ENCODE measurements around the gene FEZ2.

The FEZ2 gene

DNA sequence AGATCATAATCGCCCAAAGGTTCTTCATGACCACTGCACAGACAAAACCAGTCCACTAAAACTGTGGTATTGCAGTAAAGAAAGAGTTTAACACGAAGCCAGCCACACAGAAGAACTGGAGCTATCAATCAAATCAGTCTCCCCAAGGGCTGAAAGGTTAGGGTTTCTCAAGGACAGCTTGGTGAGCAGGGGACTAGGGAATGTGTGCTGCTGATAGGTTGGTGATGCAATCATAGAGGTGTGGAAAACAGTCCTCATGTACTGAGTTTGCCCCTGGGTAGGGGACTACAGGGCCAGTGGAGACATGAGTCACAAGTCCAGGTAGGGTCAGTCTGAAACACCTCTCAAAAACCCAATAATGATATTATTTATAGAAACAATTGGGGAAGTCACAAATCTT lies 27.3 kb upstream of the FEZ2 start:
- H3K9me3 Mint-ChIP-seq = peaks cover 31% of the 10 kb centered on the region
- peaks cover 7% of the 10 kb centered on the region for H3K4me1 Mint-ChIP-seq
- no peaks in the 10 kb centered on the region for H3K36me3 Mint-ChIP-seq (ENCODE audit: low read depth)
- DNase-seq = no peak
- peaks cover 2% of the 10 kb centered on the region for H3K27me3 Mint-ChIP-seq (ENCODE audit: low read depth, poor library complexity)
- H3K27ac Mint-ChIP-seq = no peak overlapping the region
- no peak for TF ChIP-seq CTCF (IDR thresholded peaks at IDR 0.05)
- H3K4me3 Mint-ChIP-seq = no peak overlapping the region

DNA sequence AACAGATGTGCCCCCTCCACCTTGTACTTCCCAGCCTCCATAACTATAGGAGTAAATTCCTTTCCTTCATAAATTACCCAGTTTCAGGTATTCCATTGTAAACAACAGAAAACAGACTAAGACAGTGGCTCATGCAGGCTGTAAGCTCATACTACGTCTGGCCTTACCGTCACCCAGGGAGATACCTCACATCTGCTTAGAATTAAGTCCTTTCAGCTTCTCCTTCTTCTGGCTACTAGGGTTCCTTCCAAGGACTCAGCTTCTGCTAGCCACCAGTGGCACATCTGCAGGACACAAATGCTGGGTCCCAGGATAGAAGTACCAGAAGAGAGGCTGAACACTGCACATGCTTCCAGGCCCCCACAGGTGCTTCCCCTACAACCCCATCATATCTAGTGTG lies 22.4 kb upstream of the FEZ2 start:
- Mint-ChIP-seq H3K4me3 (no peak overlapping the region), H3K9me3 (peaks cover 9% of the 10 kb centered on the region), H3K27me3 (ENCODE audit: low read depth, poor library complexity) (no peaks in the 10 kb centered on the region), H3K27ac (no peak overlapping the region), H3K36me3 (ENCODE audit: low read depth) (no peaks in the 10 kb centered on the region), H3K4me1 (peaks cover 15% of the 10 kb centered on the region)
- no peak for TF ChIP-seq CTCF (IDR thresholded peaks at IDR 0.05)
- no peak for DNase-seq

DNA sequence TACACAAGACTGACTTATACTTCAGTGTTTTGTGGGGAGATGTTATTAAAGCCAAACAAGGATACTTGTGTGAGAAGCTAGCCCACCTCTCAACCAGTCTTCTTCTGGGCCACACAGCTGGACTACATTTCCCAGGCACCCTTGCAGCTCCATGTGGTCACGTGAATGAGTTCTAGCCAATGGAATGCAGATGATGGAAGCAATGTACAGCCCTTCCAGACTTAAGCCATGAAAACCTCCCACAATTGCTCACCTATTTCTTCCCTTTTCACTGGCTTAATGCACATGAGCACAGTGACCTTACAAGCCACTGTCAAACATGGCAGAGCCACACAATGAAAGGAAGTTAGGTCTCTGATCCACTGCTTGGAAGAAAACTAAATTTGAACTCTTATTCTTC lies 20.4 kb upstream of the FEZ2 start:
- no peak for TF ChIP-seq CTCF (IDR thresholded peaks at IDR 0.05)
- Mint-ChIP-seq H3K36me3 (ENCODE audit: low read depth) (no peaks in the 10 kb centered on the region), H3K27me3 (ENCODE audit: low read depth, poor library complexity) (peaks cover 2% of the 10 kb centered on the region), H3K9me3 (no peaks in the 10 kb centered on the region), H3K27ac (no peak overlapping the region), H3K4me3 (no peak overlapping the region), H3K4me1 (peaks cover 24% of the 10 kb centered on the region)
- peak; percentile 64 for DNase-seq

- no peak for TF ChIP-seq CTCF (IDR thresholded peaks at IDR 0.05)
- no peak overlapping the region for H3K4me3 Mint-ChIP-seq
- DNase-seq = no peak
- peaks cover 2% of the 10 kb centered on the region for H3K27me3 Mint-ChIP-seq (ENCODE audit: low read depth, poor library complexity)
- H3K9me3 Mint-ChIP-seq = no peaks in the 10 kb centered on the region
- H3K27ac Mint-ChIP-seq = no peak overlapping the region
- peaks cover 17% of the 10 kb centered on the region for H3K4me1 Mint-ChIP-seq
- H3K36me3 Mint-ChIP-seq (ENCODE audit: low read depth) = no peaks in the 10 kb centered on the region
Observed at GRCh38 chr2:36616947-36617346, 19.0 kb upstream of the FEZ2 start.

GRCh38 chr2:36615222-36615621 lies 17.3 kb upstream of the FEZ2 start:
- DNase-seq = no peak
- H3K9me3 Mint-ChIP-seq = no peaks in the 10 kb centered on the region
- peaks cover 16% of the 10 kb centered on the region for H3K4me1 Mint-ChIP-seq
- peak overlapping the region; percentile 7 for H3K27ac Mint-ChIP-seq
- no peaks in the 10 kb centered on the region for H3K36me3 Mint-ChIP-seq (ENCODE audit: low read depth)
- TF ChIP-seq CTCF (IDR thresholded peaks at IDR 0.05) = no peak
- H3K4me3 Mint-ChIP-seq = no peak overlapping the region
- peaks cover 2% of the 10 kb centered on the region for H3K27me3 Mint-ChIP-seq (ENCODE audit: low read depth, poor library complexity)

GRCh38 chr2:36613801-36614200 lies 15.8 kb upstream of the FEZ2 start:
- no peaks in the 10 kb centered on the region for H3K9me3 Mint-ChIP-seq
- H3K4me3 Mint-ChIP-seq = no peak overlapping the region
- peaks cover 2% of the 10 kb centered on the region for H3K27me3 Mint-ChIP-seq (ENCODE audit: low read depth, poor library complexity)
- DNase-seq = no peak
- H3K36me3 Mint-ChIP-seq (ENCODE audit: low read depth) = no peaks in the 10 kb centered on the region
- no peak overlapping the region for H3K27ac Mint-ChIP-seq
- TF ChIP-seq CTCF (IDR thresholded peaks at IDR 0.05) = no peak
- peaks cover 16% of the 10 kb centered on the region for H3K4me1 Mint-ChIP-seq
